ENCODE measurements around the gene ELMO1. TPM values are rescaled to one million over a fixed set of nuclear protein-coding genes. Genes with fewer than 3 reads are reported as not detected.

The ELMO1 gene
- total RNA-seq, 4 donors from 2014 or later = 24.6 to 120 (median 71.9) TPM

DNA sequence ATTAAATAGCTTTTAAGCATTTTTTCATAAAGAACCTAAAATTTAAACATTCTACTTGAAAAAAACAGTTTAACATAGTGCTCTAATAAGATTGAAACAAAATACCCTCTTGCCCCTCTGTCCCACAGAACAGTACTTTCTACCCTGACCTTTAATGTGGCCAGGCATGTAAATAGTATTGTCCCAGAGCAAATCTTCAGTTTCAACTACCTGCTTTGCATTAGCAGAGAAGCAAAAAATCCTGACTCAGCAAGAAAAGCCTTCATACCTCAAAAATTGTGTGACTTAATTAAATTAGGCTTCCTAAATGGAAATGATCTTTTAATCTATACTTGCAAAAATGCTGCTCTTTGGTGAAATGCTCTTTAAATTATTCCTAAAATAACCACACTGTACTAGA, 487.0 kb downstream of the ELMO1 start:
- DNase-seq = no peak
- no peaks in the 10 kb centered on the region for H3K27me3 ChIP-seq
- in situ Hi-C loops (cut with MboI; ENCODE audit: low pct_ligation_motif_present in 1 of 4, low pct_unique_long_range_greater_than_20kb in 1 of 4, low sequenced_read_pairs in 3 of 4) = no loop called here
- TF ChIP-seq CTCF (IDR thresholded peaks at IDR 0.05) (no peak), POLR2A (IDR thresholded peaks at IDR 0.05) (no peak), POLR2AphosphoS5 (IDR thresholded peaks at IDR 0.05) (no peak), EP300 (IDR thresholded peaks at IDR 0.05; ENCODE audit: low read depth) (no peak)
- no peaks in the 10 kb centered on the region for H3K9me3 ChIP-seq
- H3K4me3 ChIP-seq = no peak overlapping the region
- H3K4me1 ChIP-seq = peaks cover 0 to 21% (median 8%) of the 10 kb centered on the region in 4 donors
- no peak overlapping the region for H3K27ac ChIP-seq
- H3K36me3 ChIP-seq = no peaks in the 10 kb centered on the region
- intact Hi-C loops (cut with DNase I; ENCODE audit: low total_unique reads) = loop anchor here (5.0 kb wide), 1 partner anchor 221 kb away; no protein-coding TSS in a partner anchor

GRCh38 chr7:36961097-36961496, 487.6 kb downstream of the ELMO1 start:
- Histone ChIP-seq H3K27me3 (no peaks in the 10 kb centered on the region), H3K4me1 (peaks cover 0 to 18% (median 6%) of the 10 kb centered on the region in 4 donors), H3K9me3 (no peaks in the 10 kb centered on the region), H3K4me3 (no peak overlapping the region), H3K27ac (no peak overlapping the region), H3K36me3 (no peaks in the 10 kb centered on the region)
- DNase-seq = no peak
- intact Hi-C loops (cut with DNase I; ENCODE audit: low total_unique reads) (loop anchor here (5.0 kb wide), 1 partner anchor 221 kb away; no protein-coding TSS in a partner anchor), in situ Hi-C loops (cut with MboI; ENCODE audit: low pct_ligation_motif_present in 1 of 4, low pct_unique_long_range_greater_than_20kb in 1 of 4, low sequenced_read_pairs in 3 of 4) (no loop called here)
- 77 to 86% methylated on average over 2 of the region's 2 CpGs for WGBS, 2 donors (ENCODE audit: low coverage in 1 of 2)
- TF ChIP-seq CTCF (IDR thresholded peaks at IDR 0.05) (no peak), POLR2AphosphoS5 (IDR thresholded peaks at IDR 0.05) (no peak), EP300 (IDR thresholded peaks at IDR 0.05; ENCODE audit: low read depth) (no peak), POLR2A (IDR thresholded peaks at IDR 0.05) (no peak)

DNA sequence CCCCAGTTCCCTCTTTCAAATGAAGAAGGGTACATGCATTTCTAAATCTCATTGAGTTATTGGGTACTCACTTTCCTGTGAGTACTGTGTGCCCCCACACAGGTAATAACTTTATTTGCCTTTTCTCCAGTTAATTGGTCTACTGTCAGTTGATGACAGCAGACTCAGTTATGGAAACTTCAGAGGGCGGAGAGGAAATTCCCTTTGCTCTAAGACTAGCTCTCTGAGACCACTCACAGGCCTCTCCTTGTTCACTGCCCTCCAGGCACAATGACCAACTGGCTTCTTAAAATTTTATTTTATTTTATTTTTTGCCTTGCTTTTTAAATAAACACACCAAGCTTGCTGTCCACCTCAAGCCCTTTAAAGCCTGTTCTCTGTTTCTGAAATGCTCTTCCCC, 488.6 kb downstream of the ELMO1 start:
- intact Hi-C loops (cut with DNase I; ENCODE audit: low total_unique reads) = loop anchor here (5.0 kb wide), 1 partner anchor 222 kb away; no protein-coding TSS in a partner anchor
- H3K4me1 ChIP-seq = peaks cover 0 to 14% (median 3%) of the 10 kb centered on the region in 4 donors
- H3K27me3 ChIP-seq = no peaks in the 10 kb centered on the region
- 85 to 95% methylated on average over 1 of the region's 1 CpG for WGBS, 2 donors (ENCODE audit: low coverage in 1 of 2)
- no peaks in the 10 kb centered on the region for H3K36me3 ChIP-seq
- no peak overlapping the region for H3K27ac ChIP-seq
- in situ Hi-C loops (cut with MboI; ENCODE audit: low pct_ligation_motif_present in 1 of 4, low pct_unique_long_range_greater_than_20kb in 1 of 4, low sequenced_read_pairs in 3 of 4) = no loop called here
- DNase-seq = no peak
- TF ChIP-seq EP300 (IDR thresholded peaks at IDR 0.05; ENCODE audit: low read depth) (no peak), POLR2A (IDR thresholded peaks at IDR 0.05) (no peak), CTCF (IDR thresholded peaks at IDR 0.05) (no peak), POLR2AphosphoS5 (IDR thresholded peaks at IDR 0.05) (no peak)
- H3K4me3 ChIP-seq = no peak overlapping the region
- H3K9me3 ChIP-seq = no peaks in the 10 kb centered on the region

DNA sequence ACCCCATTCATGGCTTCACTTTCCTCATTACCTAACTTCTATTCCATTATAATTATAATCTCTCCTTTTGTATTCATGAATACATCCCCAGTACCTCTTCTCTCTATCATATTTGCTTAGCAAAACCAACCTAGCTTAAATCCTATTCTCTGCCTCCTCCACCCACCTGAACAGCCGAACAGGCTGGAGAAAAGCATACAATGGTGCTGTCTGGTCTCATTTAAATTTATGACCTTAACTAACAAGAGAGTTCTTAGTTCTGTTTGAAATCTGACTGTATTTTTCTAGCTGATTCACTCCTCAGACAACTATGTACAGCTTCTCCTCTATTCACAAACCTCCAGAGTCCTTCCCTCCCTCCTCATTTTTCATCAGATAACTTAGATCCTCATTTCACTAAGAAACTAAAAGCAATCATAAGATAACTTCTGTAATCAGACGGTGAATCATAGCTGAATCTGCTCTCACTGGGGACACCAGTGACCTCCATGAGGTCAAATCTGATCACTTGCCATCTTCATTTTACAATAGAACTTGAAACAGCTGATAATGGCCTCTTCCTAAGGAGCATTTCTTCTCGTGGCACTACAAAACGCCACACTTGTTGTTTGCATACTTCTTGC, 490.4 kb downstream of the ELMO1 start:
- no peak for DNase-seq
- no peak overlapping the region for H3K4me3 ChIP-seq
- no peak for TF ChIP-seq POLR2A (IDR thresholded peaks at IDR 0.05)
- TF ChIP-seq POLR2AphosphoS5 (IDR thresholded peaks at IDR 0.05) = no peak
- no peak for TF ChIP-seq CTCF (IDR thresholded peaks at IDR 0.05)
- TF ChIP-seq EP300 (IDR thresholded peaks at IDR 0.05; ENCODE audit: low read depth) = no peak
- intact Hi-C loops (cut with DNase I; ENCODE audit: low total_unique reads) (no loop called here), in situ Hi-C loops (cut with MboI; ENCODE audit: low pct_ligation_motif_present in 1 of 4, low pct_unique_long_range_greater_than_20kb in 1 of 4, low sequenced_read_pairs in 3 of 4) (no loop called here)
- WGBS, 2 donors (ENCODE audit: low coverage in 1 of 2) = 46 to 55% methylated on average over 2 to 4 of the region's 4 CpGs
- H3K27ac ChIP-seq = no peak overlapping the region
- H3K4me1 ChIP-seq = peaks cover 0 to 14% (median 3%) of the 10 kb centered on the region in 4 donors
- no peaks in the 10 kb centered on the region for H3K27me3 ChIP-seq
- H3K36me3 ChIP-seq = no peaks in the 10 kb centered on the region
- H3K9me3 ChIP-seq = no peaks in the 10 kb centered on the region

Data from transverse colon (tissue), 4 donors.